Keratinocyte (primary cell): ENCODE measurements around the gene NUMB. TPM values are rescaled to one million over a fixed set of nuclear protein-coding genes. Genes with fewer than 3 reads are reported as not detected.

Experiments used
- DNase-seq: peaks from one replicate; pipeline ENCODE4 v3.0.0-alpha.2; 2011; ENCODE audit warnings: low read depth, missing footprints, low spot score
- FAIRE-seq: peaks from 2 replicates; lab custom pipeline; 2011; peaks lifted over from hg19 to GRCh38; lab: Jason Lieb, UNC
- H2AFZ ChIP-seq: 2 replicates; pipeline ENCODE4 v1.6.0; 2012; ENCODE audit warnings: low read length, control low read depth, inconsistent platforms; ENCODE audit not compliant: control insufficient read depth
- H3K27ac ChIP-seq: 2 replicates; pipeline ENCODE4 v1.5.1; 2011; ENCODE audit warnings: low read length; ENCODE audit not compliant: control insufficient read depth, insufficient read depth
- H3K27me3 ChIP-seq: 3 replicates; pipeline ENCODE4 v1.6.0; 2011; ENCODE audit warnings: low read length; ENCODE audit not compliant: control insufficient read depth, insufficient read depth; ENCODE audit errors: extremely low read depth
- H3K36me3 ChIP-seq, 2 experiments: 2 replicates in 1 of 2; 3 replicates in 1 of 2; pipeline ENCODE4 v1.5.1; 2011; ENCODE audit warnings: low read length in 2 of 2, mild to moderate bottlenecking in 1 of 2; ENCODE audit not compliant: control insufficient read depth in 2 of 2, insufficient read depth in 2 of 2; ENCODE audit errors: extremely low read depth in 1 of 2
- H3K4me1 ChIP-seq: 3 replicates; pipeline ENCODE4 v1.5.1; 2011; ENCODE audit warnings: low read length; ENCODE audit not compliant: control insufficient read depth, insufficient read depth; ENCODE audit errors: extremely low read depth
- H3K4me2 ChIP-seq: 3 replicates; pipeline ENCODE4 v1.6.0; 2011; ENCODE audit warnings: low read depth, low read length; ENCODE audit not compliant: control insufficient read depth, insufficient read depth; ENCODE audit errors: extremely low read depth
- H3K4me3 ChIP-seq, 3 experiments: fragments of 200-600 bp in 1 of 3; sonication (generic) in 1 of 3; 2 replicates in 2 of 3; 3 replicates in 1 of 3; pipeline ENCODE4 v1.5.1; 2011 to 2016; ENCODE audit warnings: low read length in 3 of 3, mild to moderate bottlenecking in 3 of 3, control low read depth in 2 of 3, inconsistent platforms in 1 of 3, low read depth in 1 of 3, mixed read lengths in 1 of 3, mixed run types in 1 of 3, moderate library complexity in 1 of 3; ENCODE audit not compliant: control insufficient read depth in 2 of 3, insufficient read depth in 2 of 3; ENCODE audit errors: extremely low read depth in 1 of 3
- H3K79me2 ChIP-seq: 2 replicates; pipeline ENCODE4 v1.6.0; 2012; ENCODE audit warnings: low read length; ENCODE audit not compliant: control insufficient read depth, insufficient read depth
- H3K9ac ChIP-seq: 3 replicates; pipeline ENCODE4 v1.6.0; 2011; ENCODE audit warnings: low read length; ENCODE audit not compliant: control insufficient read depth, insufficient read depth; ENCODE audit errors: extremely low read depth
- H3K9me1 ChIP-seq: 3 replicates; pipeline ENCODE4 v1.6.0; 2011; ENCODE audit warnings: low read length; ENCODE audit not compliant: control insufficient read depth, insufficient read depth; ENCODE audit errors: extremely low read depth
- H3K9me3 ChIP-seq: 2 replicates; pipeline ENCODE4 v1.5.1; 2012; ENCODE audit warnings: low read depth, low read length; ENCODE audit not compliant: control insufficient read depth
- H4K20me1 ChIP-seq: 3 replicates; pipeline ENCODE4 v1.6.0; 2011; ENCODE audit warnings: low read length; ENCODE audit not compliant: control insufficient read depth, insufficient read depth; ENCODE audit errors: extremely low read depth
- CTCF ChIP-seq, 3 experiments: IDR thresholded peaks in 1 of 3; conservative IDR thresholded peaks in 1 of 3; optimal IDR thresholded peaks in 1 of 3; 2 replicates in 2 of 3; 3 replicates in 1 of 3; pipeline versions ENCODE3 to v1.5.1; 2011; ENCODE audit warnings: low read length in 3 of 3, mild to moderate bottlenecking in 3 of 3, moderate library complexity in 2 of 3, control low read depth in 1 of 3, inconsistent platforms in 1 of 3; ENCODE audit not compliant: insufficient read depth in 2 of 3; ENCODE audit errors: extremely low read depth in 1 of 3
- EZH2 ChIP-seq: IDR thresholded peaks from one replicate; pipeline ENCODE4 v1.6.1; 2012; ENCODE audit warnings: inconsistent platforms, mild to moderate bottlenecking, low read length, moderate library complexity
- dilution Hi-C: fragments of 300-500 bp; cut with MboI; formaldehyde crosslinking; loops from one replicate; pipeline ENCODE4 v1.7.0; 2020; ENCODE audit warnings: low sequenced_read_pairs; ENCODE audit not compliant: extremely low pct_ligation_motif_present
- polyA plus RNA-seq, 5 experiments: library from polyadenylated mRNA; depleted of rRNA in 3 of 5; stranded (reverse) in 3 of 5; stranded (forward) in 1 of 5; unstranded in 1 of 5; fragments of >200 nt; gene quantifications; 1 replicate in 1 of 5; 2 replicates in 3 of 5; 3 replicates in 1 of 5; pipeline versions ENCODE4 v1.2.1 to v1.2.3, GENCODE V29; 2011 to 2012; ENCODE audit warnings: missing spikeins in 2 of 5, low read depth in 1 of 5, low replicate concordance in 1 of 5

Gene NUMB
- polyA plus RNA-seq, 1 donor (not counting 4 experiments of a cell fraction or from before 2014, with no cell fraction given): 110 TPM

DNA sequence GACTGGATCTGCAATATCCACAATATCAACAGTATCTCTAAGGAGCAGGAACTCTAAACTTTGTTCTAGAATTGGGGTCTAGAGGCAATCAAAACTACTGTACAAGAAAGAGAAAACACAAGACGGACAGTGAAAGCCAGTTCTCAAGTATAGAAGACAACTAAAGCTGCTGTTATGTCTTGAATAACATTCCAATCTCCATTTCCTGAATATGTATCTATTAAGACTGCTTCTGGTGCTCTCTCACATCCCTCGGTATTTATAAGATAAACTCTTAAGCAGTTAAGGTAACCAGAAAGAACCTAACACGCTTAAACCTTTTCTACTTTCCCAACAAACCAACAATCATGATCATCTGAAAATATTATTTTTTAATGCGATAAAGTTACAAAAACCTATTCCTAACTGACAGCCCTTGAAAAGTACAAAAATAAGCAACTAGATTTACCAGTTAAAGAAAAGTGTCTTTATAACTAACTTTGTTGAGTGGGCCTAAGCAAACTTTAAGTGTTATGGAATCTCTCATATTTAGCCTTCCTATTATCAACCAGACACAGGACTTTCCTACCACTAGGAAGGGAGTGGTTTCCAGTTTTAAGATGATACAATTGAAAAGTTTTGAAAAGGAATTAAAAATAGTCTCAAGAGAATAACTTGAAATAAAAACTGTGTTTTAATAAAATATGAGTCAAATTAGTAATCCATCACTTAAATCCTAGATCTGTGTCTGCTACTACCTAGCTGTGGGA, 30.7 kb downstream of the NUMB start:
- no peak overlapping the region for H2AFZ ChIP-seq
- no peak overlapping the region for H3K4me2 ChIP-seq
- no peaks in the 10 kb centered on the region for H3K4me1 ChIP-seq
- dilution Hi-C loops: no loop called here
- H3K9me3 ChIP-seq: no peaks in the 10 kb centered on the region
- H3K4me3 ChIP-seq: no peak overlapping the region
- no peak overlapping the region for H3K9ac ChIP-seq
- no peak overlapping the region for H3K27ac ChIP-seq
- TF ChIP-seq EZH2: no peak
- no peak for TF ChIP-seq CTCF (optimal IDR thresholded peaks at IDR 0.05 in 1 of 3, IDR thresholded peaks at IDR 0.05 in 1 of 3, conservative IDR thresholded peaks at IDR 0.05 in 1 of 3; ENCODE audit: extremely low read depth in 1 of 3, insufficient read depth in 2 of 3, low read length in 3 of 3)
- H3K9me1 ChIP-seq: no peaks in the 10 kb centered on the region
- no peaks in the 10 kb centered on the region for H3K27me3 ChIP-seq
- no peak for DNase-seq
- peaks cover 1% of the 10 kb centered on the region for H4K20me1 ChIP-seq
- H3K36me3 ChIP-seq: no peaks in the 10 kb centered on the region
- no peak for FAIRE-seq
- peaks cover 80% of the 10 kb centered on the region for H3K79me2 ChIP-seq

DNA sequence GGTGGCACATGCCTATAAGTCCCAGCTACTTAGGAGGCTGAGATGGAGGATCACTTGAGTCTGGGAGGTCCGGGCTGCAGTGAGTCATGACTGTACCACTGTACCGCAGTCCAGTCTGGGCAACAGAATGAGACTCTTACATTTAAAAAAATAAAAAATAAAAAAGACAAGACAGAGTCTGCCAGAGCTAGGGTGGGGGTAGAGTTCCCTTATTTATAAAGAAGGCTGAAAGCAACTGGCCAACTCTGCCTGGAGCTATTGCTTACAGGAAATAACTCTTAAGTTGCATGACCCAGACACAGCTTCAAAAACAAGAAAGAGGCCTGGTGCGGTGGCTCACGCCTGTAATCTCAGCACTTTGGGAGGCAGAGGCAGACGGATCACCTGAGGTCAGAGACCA, 31.5 kb downstream of the NUMB start:
- dilution Hi-C loops: no loop called here
- Histone ChIP-seq H3K36me3 (peaks cover 0 to 1% of the 10 kb centered on the region in 2 experiments), H4K20me1 (no peaks in the 10 kb centered on the region), H3K4me1 (no peaks in the 10 kb centered on the region), H3K27me3 (no peaks in the 10 kb centered on the region), H3K4me2 (no peak overlapping the region), H3K27ac (no peak overlapping the region), H3K4me3 (no peak overlapping the region), H3K79me2 (peaks cover 81% of the 10 kb centered on the region), H3K9me1 (no peaks in the 10 kb centered on the region), H3K9ac (no peak overlapping the region), H2AFZ (no peak overlapping the region), H3K9me3 (no peaks in the 10 kb centered on the region)
- FAIRE-seq: no peak
- DNase-seq: no peak
- TF ChIP-seq CTCF (optimal IDR thresholded peaks at IDR 0.05 in 1 of 3, IDR thresholded peaks at IDR 0.05 in 1 of 3, conservative IDR thresholded peaks at IDR 0.05 in 1 of 3; ENCODE audit: extremely low read depth in 1 of 3, insufficient read depth in 2 of 3, low read length in 3 of 3) (no peak), EZH2 (no peak)
